ENCODE data around the gene EIF4G1.

EIF4G1 gene

DNA sequence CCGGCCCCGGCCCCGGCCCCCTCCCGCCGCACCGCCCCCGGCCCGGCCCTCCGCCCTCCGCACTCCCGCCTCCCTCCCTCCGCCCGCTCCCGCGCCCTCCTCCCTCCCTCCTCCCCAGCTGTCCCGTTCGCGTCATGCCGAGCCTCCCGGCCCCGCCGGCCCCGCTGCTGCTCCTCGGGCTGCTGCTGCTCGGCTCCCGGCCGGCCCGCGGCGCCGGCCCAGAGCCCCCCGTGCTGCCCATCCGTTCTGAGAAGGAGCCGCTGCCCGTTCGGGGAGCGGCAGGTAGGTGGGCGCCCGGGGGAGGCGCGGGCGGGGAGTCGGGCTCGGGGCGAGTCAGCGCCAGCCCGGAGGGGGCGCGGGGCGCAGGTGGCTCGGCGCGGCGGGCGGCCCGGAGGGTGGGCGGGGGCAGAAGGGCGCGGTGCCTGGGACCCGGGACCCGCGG, 65.8 kb downstream of the EIF4G1 start:
- peak; percentile 74 to 84 for DNase-seq

GRCh38 chr3:184380627-184381260, 66.3 kb downstream of the EIF4G1 start:
- no peaks in the 10 kb centered on the region for H3K9me3 ChIP-seq
- intact Hi-C loops (cut with DNase I; ENCODE audit: low total_unique reads), result no loop called here
- peaks cover 0 to 21% (median 16%) of the 10 kb centered on the region in 4 donors for H3K4me1 ChIP-seq
- TF ChIP-seq, protein P1, sequence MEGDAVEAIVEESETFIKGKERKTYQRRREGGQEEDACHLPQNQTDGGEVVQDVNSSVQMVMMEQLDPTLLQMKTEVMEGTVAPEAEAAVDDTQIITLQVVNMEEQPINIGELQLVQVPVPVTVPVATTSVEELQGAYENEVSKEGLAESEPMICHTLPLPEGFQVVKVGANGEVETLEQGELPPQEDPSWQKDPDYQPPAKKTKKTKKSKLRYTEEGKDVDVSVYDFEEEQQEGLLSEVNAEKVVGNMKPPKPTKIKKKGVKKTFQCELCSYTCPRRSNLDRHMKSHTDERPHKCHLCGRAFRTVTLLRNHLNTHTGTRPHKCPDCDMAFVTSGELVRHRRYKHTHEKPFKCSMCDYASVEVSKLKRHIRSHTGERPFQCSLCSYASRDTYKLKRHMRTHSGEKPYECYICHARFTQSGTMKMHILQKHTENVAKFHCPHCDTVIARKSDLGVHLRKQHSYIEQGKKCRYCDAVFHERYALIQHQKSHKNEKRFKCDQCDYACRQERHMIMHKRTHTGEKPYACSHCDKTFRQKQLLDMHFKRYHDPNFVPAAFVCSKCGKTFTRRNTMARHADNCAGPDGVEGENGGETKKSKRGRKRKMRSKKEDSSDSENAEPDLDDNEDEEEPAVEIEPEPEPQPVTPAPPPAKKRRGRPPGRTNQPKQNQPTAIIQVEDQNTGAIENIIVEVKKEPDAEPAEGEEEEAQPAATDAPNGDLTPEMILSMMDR (IDR thresholded peaks at IDR 0.05), result no peak
- H3K27ac ChIP-seq, result peak overlapping the region; percentile 61 to 72
- DNase-seq, result no peak
- H3K27me3 ChIP-seq, result peaks cover 0 to 3% of the 10 kb centered on the region in 2 donors
- H3K4me3 ChIP-seq, result peak overlapping the region; percentile 58 to 69
- H3K36me3 ChIP-seq, result peaks cover 0 to 3% (median under 1%) of the 10 kb centered on the region in 3 donors

More for the DNA sequence above, 65.8 kb downstream of the EIF4G1 start:
- H3K36me3 ChIP-seq, result peaks cover 0 to 3% (median 0%) of the 10 kb centered on the region in 3 donors
- peak overlapping the region; percentile 58 to 69 for H3K4me3 ChIP-seq
- peaks cover 0 to 21% (median 16%) of the 10 kb centered on the region in 4 donors for H3K4me1 ChIP-seq
- H3K27ac ChIP-seq, result peak overlapping the region in 1 of 2 donors; percentile 72
- intact Hi-C loops (cut with DNase I; ENCODE audit: low total_unique reads), result no loop called here
- TF ChIP-seq, protein P1 (IDR thresholded peaks at IDR 0.05), result no peak
- no peaks in the 10 kb centered on the region for H3K9me3 ChIP-seq
- peaks cover 0 to 3% of the 10 kb centered on the region in 2 donors for H3K27me3 ChIP-seq

DNA sequence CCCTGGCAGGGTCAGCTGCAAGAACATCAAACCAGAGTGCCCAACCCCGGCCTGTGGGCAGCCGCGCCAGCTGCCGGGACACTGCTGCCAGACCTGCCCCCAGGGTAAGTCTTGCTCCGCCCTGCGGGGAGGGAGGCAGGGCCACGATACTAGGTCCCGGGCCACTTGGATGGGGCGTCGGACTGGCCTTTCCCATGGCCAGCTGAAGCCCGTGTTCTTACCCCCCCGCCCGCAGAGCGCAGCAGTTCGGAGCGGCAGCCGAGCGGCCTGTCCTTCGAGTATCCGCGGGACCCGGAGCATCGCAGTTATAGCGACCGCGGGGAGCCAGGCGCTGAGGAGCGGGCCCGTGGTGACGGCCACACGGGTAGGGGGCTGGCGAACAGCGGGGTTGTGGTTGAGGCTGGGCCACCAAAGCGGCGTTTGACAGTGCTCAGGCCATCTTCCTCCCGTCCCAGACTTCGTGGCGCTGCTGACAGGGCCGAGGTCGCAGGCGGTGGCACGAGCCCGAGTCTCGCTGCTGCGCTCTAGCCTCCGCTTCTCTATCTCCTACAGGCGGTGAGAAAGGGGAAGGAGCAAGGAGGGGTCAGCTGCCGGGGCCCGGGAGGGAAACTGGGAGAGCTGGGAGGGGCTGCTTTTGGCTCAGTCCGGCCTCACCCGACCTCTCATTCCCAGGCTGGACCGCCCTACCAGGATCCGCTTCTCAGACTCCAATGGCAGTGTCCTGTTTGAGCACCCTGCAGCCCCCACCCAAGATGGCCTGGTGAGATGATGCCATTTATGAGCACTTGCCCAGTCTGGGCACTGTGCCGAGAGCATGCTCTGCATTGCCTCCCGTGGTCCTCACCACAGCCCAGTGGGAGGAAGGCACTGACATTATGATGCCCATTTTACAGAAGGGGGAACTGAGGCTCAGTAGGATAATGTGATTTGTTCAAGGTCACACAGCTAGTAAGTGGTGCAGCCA, 67.1 kb downstream of the EIF4G1 start:
- Histone ChIP-seq H3K9me3 (no peaks in the 10 kb centered on the region), H3K4me1 (peaks cover 0 to 21% (median 16%) of the 10 kb centered on the region in 4 donors), H3K4me3 (peak overlapping the region; percentile 58 to 69), H3K27ac (peak overlapping the region; percentile 33 to 61), H3K27me3 (peaks cover 0 to 3% of the 10 kb centered on the region in 2 donors), H3K36me3 (peaks cover 0 to 9% (median 3%) of the 10 kb centered on the region in 3 donors)
- TF ChIP-seq, protein P1 (IDR thresholded peaks at IDR 0.05), result no peak
- intact Hi-C loops (cut with DNase I; ENCODE audit: low total_unique reads), result no loop called here
- DNase-seq, result peak; percentile 51 to 83

- intact Hi-C loops (cut with DNase I; ENCODE audit: low total_unique reads), result no loop called here
These were observed 68.1 kb downstream of the EIF4G1 start for GRCh38 chr3:184382326-184383032.

More at GRCh38 chr3:184382326-184383032, 68.1 kb downstream of the EIF4G1 start:
- Histone ChIP-seq H3K27ac (no peak overlapping the region), H3K36me3 (peaks cover 0 to 16% (median 9%) of the 10 kb centered on the region in 3 donors), H3K4me1 (peaks cover 0 to 21% (median 16%) of the 10 kb centered on the region in 4 donors), H3K27me3 (peaks cover 0 to 3% of the 10 kb centered on the region in 2 donors), H3K4me3 (no peak overlapping the region), H3K9me3 (no peaks in the 10 kb centered on the region)
- TF ChIP-seq, protein P1 (IDR thresholded peaks at IDR 0.05), result no peak
- peak in 1 of 2 donors; percentile 38 for DNase-seq

Data from tibial artery (tissue), 4 donors.